Mesodermal cell (in vitro differentiated cells): ENCODE results near the gene DENND10.
A peak's percentile ranks its signal among the peaks of the same experiment; 100 is the strongest.

ENCODE experiments used
- H3K27ac ChIP-seq: 2 replicates; pipeline ENCODE4 v1.7.0; 2013; ENCODE audit warnings: mild to moderate bottlenecking, low read depth, low read length, moderate library complexity; ENCODE audit not compliant: severe bottlenecking
- H3K36me3 ChIP-seq: 2 replicates; pipeline ENCODE4 v1.7.1; 2013; ENCODE audit warnings: mild to moderate bottlenecking, low read length, moderate library complexity; ENCODE audit not compliant: control insufficient read depth, insufficient read depth
- H3K4me1 ChIP-seq: one replicate; pipeline ENCODE4 v1.7.1; 2013; ENCODE audit warnings: mild to moderate bottlenecking, low read length; ENCODE audit not compliant: insufficient read depth, control insufficient read depth, poor library complexity, severe bottlenecking
- H3K4me3 ChIP-seq: 2 replicates; pipeline ENCODE4 v1.7.0; 2013; ENCODE audit warnings: low read length, control low read depth, mild to moderate bottlenecking; ENCODE audit not compliant: insufficient read depth, poor library complexity, severe bottlenecking; ENCODE audit errors: extremely low read depth
- H3K9me3 ChIP-seq: 2 replicates; pipeline ENCODE4 v1.7.1; 2013; ENCODE audit warnings: mild to moderate bottlenecking, low read length, moderate library complexity; ENCODE audit not compliant: control insufficient read depth
- WGBS, 2 experiments: methylation state at CpG; one replicate each; pipeline ENCODE4 v1.1.5; 2013; ENCODE audit warnings: missing lambda C conversion rate in 2 of 2; ENCODE audit not compliant: insufficient coverage in 2 of 2; 5-methylcytosine and 5-hydroxymethylcytosine counted together

DENND10 gene

GRCh38 chr10:119115926-119116325 lies 12.0 kb downstream of the DENND10 start:
- no peaks in the 10 kb centered on the region for H3K9me3 ChIP-seq
- H3K4me1 ChIP-seq: peaks cover 12% of the 10 kb centered on the region
- H3K4me3 ChIP-seq: no peak overlapping the region
- peak overlapping the region; percentile 30 for H3K27ac ChIP-seq
- peaks cover 90% of the 10 kb centered on the region for H3K36me3 ChIP-seq
- WGBS, 2 experiments: 91% methylated on average over 7 of the region's 9 CpGs

- Histone ChIP-seq H3K9me3 (no peaks in the 10 kb centered on the region), H3K4me3 (no peak overlapping the region), H3K36me3 (peaks cover 90% of the 10 kb centered on the region), H3K4me1 (peaks cover 12% of the 10 kb centered on the region), H3K27ac (peak overlapping the region; percentile 30)
- WGBS, 2 experiments: 93 to 96% methylated on average over 4 to 5 of the region's 6 CpGs
Measured at GRCh38 chr10:119116326-119116951, 12.5 kb downstream of the DENND10 start.

GRCh38 chr10:119118231-119118630 lies 14.3 kb downstream of the DENND10 start:
- H3K9me3 ChIP-seq: no peaks in the 10 kb centered on the region
- H3K4me3 ChIP-seq: no peak overlapping the region
- peaks cover 92% of the 10 kb centered on the region for H3K36me3 ChIP-seq
- H3K4me1 ChIP-seq: peaks cover 10% of the 10 kb centered on the region
- WGBS, 2 experiments: 100% methylated on average over 2 of the region's 5 CpGs
- H3K27ac ChIP-seq: no peak overlapping the region

GRCh38 chr10:119119400-119119799 lies 15.5 kb downstream of the DENND10 start:
- H3K4me3 ChIP-seq: no peak overlapping the region
- 100% methylated on average over 1 of the region's 1 CpG; no CpG with 5 or more reads in 1 of the 2 experiments for WGBS, 2 experiments
- H3K36me3 ChIP-seq: peaks cover 94% of the 10 kb centered on the region
- H3K27ac ChIP-seq: no peak overlapping the region
- H3K9me3 ChIP-seq: no peaks in the 10 kb centered on the region
- peaks cover 5% of the 10 kb centered on the region for H3K4me1 ChIP-seq

- peaks cover 94% of the 10 kb centered on the region for H3K36me3 ChIP-seq
- no peak overlapping the region for H3K4me3 ChIP-seq
- peaks cover 5% of the 10 kb centered on the region for H3K4me1 ChIP-seq
- H3K27ac ChIP-seq: no peak overlapping the region
- no peaks in the 10 kb centered on the region for H3K9me3 ChIP-seq
- WGBS, 2 experiments: 93 to 100% methylated on average over 1 to 3 of the region's 4 CpGs
Measured at GRCh38 chr10:119120413-119120867, 16.5 kb downstream of the DENND10 start.

GRCh38 chr10:119120875-119121274 lies 17.0 kb downstream of the DENND10 start:
- H3K4me1 ChIP-seq: peaks cover 3% of the 10 kb centered on the region
- 100% methylated on average over 1 to 2 of the region's 2 CpGs for WGBS, 2 experiments
- peaks cover 94% of the 10 kb centered on the region for H3K36me3 ChIP-seq
- H3K27ac ChIP-seq: no peak overlapping the region
- H3K4me3 ChIP-seq: no peak overlapping the region
- no peaks in the 10 kb centered on the region for H3K9me3 ChIP-seq

GRCh38 chr10:119125942-119126341 lies 22.0 kb downstream of the DENND10 start:
- Histone ChIP-seq H3K9me3 (no peaks in the 10 kb centered on the region), H3K27ac (no peak overlapping the region), H3K4me3 (no peak overlapping the region), H3K36me3 (peaks cover 99% of the 10 kb centered on the region), H3K4me1 (no peaks in the 10 kb centered on the region)
- WGBS, 2 experiments: 100% methylated on average over 1 to 2 of the region's 2 CpGs

- H3K4me1 ChIP-seq: no peaks in the 10 kb centered on the region
- peaks cover 96% of the 10 kb centered on the region for H3K36me3 ChIP-seq
- no peaks in the 10 kb centered on the region for H3K9me3 ChIP-seq
- no peak overlapping the region for H3K4me3 ChIP-seq
- no peak overlapping the region for H3K27ac ChIP-seq
- WGBS, 2 experiments: 100% methylated on average over 1 of the region's 4 CpGs
Measured at GRCh38 chr10:119129721-119130120, 25.8 kb downstream of the DENND10 start.

- Histone ChIP-seq H3K4me3 (no peak overlapping the region), H3K9me3 (no peaks in the 10 kb centered on the region), H3K4me1 (no peaks in the 10 kb centered on the region), H3K36me3 (peaks cover 92% of the 10 kb centered on the region), H3K27ac (no peak overlapping the region)
- WGBS, 2 experiments: 90 to 94% methylated on average over 8 of the region's 10 CpGs
Measured at GRCh38 chr10:119131512-119132240, 27.8 kb downstream of the DENND10 start.

- Histone ChIP-seq H3K4me3 (no peak overlapping the region), H3K36me3 (peaks cover 81% of the 10 kb centered on the region), H3K9me3 (no peaks in the 10 kb centered on the region), H3K4me1 (no peaks in the 10 kb centered on the region), H3K27ac (no peak overlapping the region)
- 93 to 94% methylated on average over 13 to 14 of the region's 14 CpGs for WGBS, 2 experiments
Measured at GRCh38 chr10:119132521-119133345, 28.8 kb downstream of the DENND10 start.
